ENCODE measurements around the gene SAMD7.

The SAMD7 gene

GRCh38 chr3:169891886-169892285, 19.5 kb upstream of the SAMD7 start:
- no peak overlapping the region for H3K4me3 ChIP-seq
- no peak for DNase-seq (ENCODE audit: low spot score)
- no peak overlapping the region for H3K27ac ChIP-seq
- no peak for TF ChIP-seq CTCF (IDR thresholded peaks at IDR 0.05)

GRCh38 chr3:169894110-169894509, 17.3 kb upstream of the SAMD7 start:
- Histone ChIP-seq H3K27ac (no peak overlapping the region), H3K4me3 (no peak overlapping the region)
- DNase-seq (ENCODE audit: low spot score) = no peak
- TF ChIP-seq CTCF (IDR thresholded peaks at IDR 0.05) = no peak

GRCh38 chr3:169895072-169895471, 16.3 kb upstream of the SAMD7 start:
- H3K27ac ChIP-seq = no peak overlapping the region

GRCh38 chr3:169897284-169897683, 14.1 kb upstream of the SAMD7 start:
- H3K27ac ChIP-seq = no peak overlapping the region

More at GRCh38 chr3:169895072-169895471, 16.3 kb upstream of the SAMD7 start:
- DNase-seq (ENCODE audit: low spot score) = no peak
- H3K4me3 ChIP-seq = no peak overlapping the region
- no peak for TF ChIP-seq CTCF (IDR thresholded peaks at IDR 0.05)

GRCh38 chr3:169901453-169901852, 9.9 kb upstream of the SAMD7 start:
- TF ChIP-seq CTCF (IDR thresholded peaks at IDR 0.05) = no peak
- H3K27ac ChIP-seq = no peak overlapping the region
- no peak for DNase-seq (ENCODE audit: low spot score)
- H3K4me3 ChIP-seq = no peak overlapping the region

More at GRCh38 chr3:169897284-169897683, 14.1 kb upstream of the SAMD7 start:
- no peak for TF ChIP-seq CTCF (IDR thresholded peaks at IDR 0.05)
- DNase-seq (ENCODE audit: low spot score) = no peak
- H3K4me3 ChIP-seq = no peak overlapping the region

DNA sequence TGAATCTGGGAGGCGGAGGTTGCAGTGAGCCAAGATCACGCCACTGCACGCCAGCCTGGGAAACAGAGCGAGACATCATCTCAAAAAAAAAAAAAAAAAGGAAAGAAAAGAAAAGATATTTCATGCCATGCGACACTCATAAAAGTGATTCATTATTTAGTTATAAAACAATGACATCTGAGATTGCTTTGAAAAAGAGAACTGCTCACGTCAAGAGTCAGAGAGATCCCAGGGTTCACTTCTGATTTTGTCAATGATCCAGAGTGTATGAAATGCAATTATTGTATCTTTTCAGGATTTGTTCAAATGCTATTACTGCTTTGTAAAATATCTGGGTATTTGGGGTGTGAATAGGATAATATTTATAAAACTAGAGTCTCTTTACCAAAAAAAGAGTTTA, 6.0 kb upstream of the SAMD7 start:
- DNase-seq (ENCODE audit: low spot score) = no peak
- TF ChIP-seq CTCF (IDR thresholded peaks at IDR 0.05) = no peak
- H3K27ac ChIP-seq = no peak overlapping the region
- H3K4me3 ChIP-seq = no peak overlapping the region

DNA sequence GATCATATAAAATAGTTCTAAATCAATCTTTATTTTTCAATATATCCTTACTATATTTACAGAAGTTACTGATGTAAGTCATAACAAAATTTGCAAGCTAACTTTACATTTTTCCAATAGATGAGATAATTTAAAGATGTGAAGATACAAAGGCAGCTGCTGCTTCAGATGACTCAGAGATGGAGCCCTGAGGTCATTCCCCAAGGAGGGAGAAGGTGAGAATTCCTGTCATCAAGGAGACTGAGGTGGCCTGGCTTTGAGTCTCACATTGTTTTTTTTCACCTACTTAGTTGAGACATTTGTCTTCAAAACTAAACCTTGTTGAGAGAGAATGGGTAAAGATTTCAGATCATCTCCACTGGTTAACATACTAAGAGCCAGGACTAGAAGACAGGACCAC, 3.9 kb upstream of the SAMD7 start:
- Histone ChIP-seq H3K27ac (no peak overlapping the region), H3K4me3 (no peak overlapping the region)
- no peak for TF ChIP-seq CTCF (IDR thresholded peaks at IDR 0.05)
- DNase-seq (ENCODE audit: low spot score) = no peak

All from coronary artery (tissue), 2 donors.